ENCODE data around the gene SH3RF2. TPM values are rescaled to one million over a fixed set of nuclear protein-coding genes. Genes with fewer than 3 reads are reported as not detected.

The SH3RF2 gene
- total and polyA plus RNA-seq, 2 donors (not counting 1 experiment from before 2014, with no cell fraction given) = 0.03 TPM; not detected in 1

- no peaks in the 10 kb centered on the region for H3K4me1 ChIP-seq (ENCODE audit: control insufficient read depth in 2 of 2, insufficient read depth in 2 of 2, low read length in 2 of 2)
- Mint-ChIP-seq H3K27ac (no peak overlapping the region), H3K27me3 (peaks cover 17% of the 10 kb centered on the region), H3K9me3 (ENCODE audit: insufficient read depth) (no peaks in the 10 kb centered on the region), H3K4me1 (no peaks in the 10 kb centered on the region), H3K4me3 (no peak overlapping the region)
- ATAC-seq (ENCODE audit: low read depth) = no peak
- H3K79me2 ChIP-seq (ENCODE audit: control insufficient read depth, insufficient read depth, low read length) = no peaks in the 10 kb centered on the region
- no peaks in the 10 kb centered on the region for H3K9me3 ChIP-seq (ENCODE audit: control extremely low read depth in 1 of 3, control insufficient read depth in 2 of 3, insufficient read depth in 1 of 3, low read length in 2 of 3)
- H3K4me2 ChIP-seq (replicated peaks; ENCODE audit: low read depth, low read length, poor library complexity, severe bottlenecking) = no peak overlapping the region
- no peak overlapping the region for H2AFZ ChIP-seq (ENCODE audit: insufficient read depth, low read depth, low read length, poor library complexity, severe bottlenecking)
- no peak overlapping the region for H3K27ac ChIP-seq (ENCODE audit: low read length in 2 of 2)
- intact Hi-C loops (cut with micrococcal nuclease) = no loop called here
- 97% methylated on average over 5 of the region's 9 CpGs for WGBS (ENCODE audit: insufficient coverage)
- no peak overlapping the region for H3K4me3 ChIP-seq (ENCODE audit: control extremely low read depth in 1 of 5, extremely low read depth in 1 of 5, insufficient read depth in 1 of 5, low read depth in 2 of 5, low read length in 4 of 5)
- CTCF ChIA-PET = no interaction called here
- POLR2A ChIA-PET = no interaction called here
- H4K20me1 ChIP-seq (ENCODE audit: control insufficient read depth, insufficient read depth, low read length, poor library complexity, severe bottlenecking) = no peaks in the 10 kb centered on the region
- TF ChIP-seq, protein P1, sequence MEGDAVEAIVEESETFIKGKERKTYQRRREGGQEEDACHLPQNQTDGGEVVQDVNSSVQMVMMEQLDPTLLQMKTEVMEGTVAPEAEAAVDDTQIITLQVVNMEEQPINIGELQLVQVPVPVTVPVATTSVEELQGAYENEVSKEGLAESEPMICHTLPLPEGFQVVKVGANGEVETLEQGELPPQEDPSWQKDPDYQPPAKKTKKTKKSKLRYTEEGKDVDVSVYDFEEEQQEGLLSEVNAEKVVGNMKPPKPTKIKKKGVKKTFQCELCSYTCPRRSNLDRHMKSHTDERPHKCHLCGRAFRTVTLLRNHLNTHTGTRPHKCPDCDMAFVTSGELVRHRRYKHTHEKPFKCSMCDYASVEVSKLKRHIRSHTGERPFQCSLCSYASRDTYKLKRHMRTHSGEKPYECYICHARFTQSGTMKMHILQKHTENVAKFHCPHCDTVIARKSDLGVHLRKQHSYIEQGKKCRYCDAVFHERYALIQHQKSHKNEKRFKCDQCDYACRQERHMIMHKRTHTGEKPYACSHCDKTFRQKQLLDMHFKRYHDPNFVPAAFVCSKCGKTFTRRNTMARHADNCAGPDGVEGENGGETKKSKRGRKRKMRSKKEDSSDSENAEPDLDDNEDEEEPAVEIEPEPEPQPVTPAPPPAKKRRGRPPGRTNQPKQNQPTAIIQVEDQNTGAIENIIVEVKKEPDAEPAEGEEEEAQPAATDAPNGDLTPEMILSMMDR (IDR thresholded peaks at IDR 0.05) = no peak
- no peak for TF ChIP-seq EZH2 (IDR thresholded peaks at IDR 0.05; ENCODE audit: borderline replicate concordance, insufficient read depth, low read depth, low read length, poor library complexity, severe bottlenecking)
- H3K36me3 ChIP-seq (replicated peaks in 1 of 2; ENCODE audit: control extremely low read depth in 1 of 2, control insufficient read depth in 1 of 2, extremely low read depth in 1 of 2, insufficient read depth in 2 of 2, low read length in 1 of 2) = no peaks in the 10 kb centered on the region
- no peak overlapping the region for H3K9ac ChIP-seq (ENCODE audit: low read length)
- DNase-seq = no peak
- H3K27me3 ChIP-seq (replicated peaks in 1 of 4; ENCODE audit: control extremely low read depth in 1 of 4, control insufficient read depth in 3 of 4, insufficient read depth in 4 of 4, low read length in 3 of 4) = peaks cover 0 to 4% (median 0%) of the 10 kb centered on the region in 4 experiments
Observed at GRCh38 chr5:146068206-146068605, 131.8 kb downstream of the SH3RF2 start.

GRCh38 chr5:146068977-146069779 is 132.8 kb downstream of the SH3RF2 start:
- POLR2A ChIA-PET = no interaction called here
- H3K79me2 ChIP-seq (ENCODE audit: control insufficient read depth, insufficient read depth, low read length) = no peaks in the 10 kb centered on the region

More at GRCh38 chr5:146068977-146069779, 132.8 kb downstream of the SH3RF2 start:
- ATAC-seq (ENCODE audit: low read depth) = no peak
- Histone ChIP-seq H3K27ac (ENCODE audit: low read length in 2 of 2) (no peak overlapping the region), H4K20me1 (ENCODE audit: control insufficient read depth, insufficient read depth, low read length, poor library complexity, severe bottlenecking) (no peaks in the 10 kb centered on the region), H3K36me3 (replicated peaks in 1 of 2; ENCODE audit: control extremely low read depth in 1 of 2, control insufficient read depth in 1 of 2, extremely low read depth in 1 of 2, insufficient read depth in 2 of 2, low read length in 1 of 2) (no peaks in the 10 kb centered on the region), H3K4me3 (ENCODE audit: control extremely low read depth in 1 of 5, extremely low read depth in 1 of 5, insufficient read depth in 1 of 5, low read depth in 2 of 5, low read length in 4 of 5) (no peak overlapping the region), H3K4me1 (ENCODE audit: control insufficient read depth in 2 of 2, insufficient read depth in 2 of 2, low read length in 2 of 2) (no peaks in the 10 kb centered on the region), H3K9me3 (ENCODE audit: control extremely low read depth in 1 of 3, control insufficient read depth in 2 of 3, insufficient read depth in 1 of 3, low read length in 2 of 3) (no peaks in the 10 kb centered on the region), H3K27me3 (replicated peaks in 1 of 4; ENCODE audit: control extremely low read depth in 1 of 4, control insufficient read depth in 3 of 4, insufficient read depth in 4 of 4, low read length in 3 of 4) (peaks cover 0 to 4% (median 0%) of the 10 kb centered on the region in 4 experiments), H3K9ac (ENCODE audit: low read length) (no peak overlapping the region), H2AFZ (ENCODE audit: insufficient read depth, low read depth, low read length, poor library complexity, severe bottlenecking) (no peak overlapping the region), H3K4me2 (replicated peaks; ENCODE audit: low read depth, low read length, poor library complexity, severe bottlenecking) (no peak overlapping the region)
- no peaks in the 10 kb centered on the region for H3K4me1 Mint-ChIP-seq
- no peak overlapping the region for H3K4me3 Mint-ChIP-seq
- H3K9me3 Mint-ChIP-seq (ENCODE audit: insufficient read depth) = no peaks in the 10 kb centered on the region
- DNase-seq = no peak
- intact Hi-C loops (cut with micrococcal nuclease) = no loop called here
- H3K27ac Mint-ChIP-seq = no peak overlapping the region
- 100% methylated on average over 1 of the region's 6 CpGs for WGBS (ENCODE audit: insufficient coverage)
- H3K27me3 Mint-ChIP-seq = peaks cover 9% of the 10 kb centered on the region
- CTCF ChIA-PET = no interaction called here
- no peak for TF ChIP-seq EZH2 (IDR thresholded peaks at IDR 0.05; ENCODE audit: borderline replicate concordance, insufficient read depth, low read depth, low read length, poor library complexity, severe bottlenecking)
- TF ChIP-seq, protein P1 (IDR thresholded peaks at IDR 0.05) = no peak

Measured in B cell (primary cell).